ENCODE data around the gene PPP6R3. TPM values are rescaled to one million over a fixed set of nuclear protein-coding genes. Genes with fewer than 3 reads are reported as not detected.

Gene PPP6R3
- total and polyA plus RNA-seq, 2 donors (not counting 3 experiments of a cell fraction or from before 2014, with no cell fraction given) = 31.7 to 98.8 TPM

DNA sequence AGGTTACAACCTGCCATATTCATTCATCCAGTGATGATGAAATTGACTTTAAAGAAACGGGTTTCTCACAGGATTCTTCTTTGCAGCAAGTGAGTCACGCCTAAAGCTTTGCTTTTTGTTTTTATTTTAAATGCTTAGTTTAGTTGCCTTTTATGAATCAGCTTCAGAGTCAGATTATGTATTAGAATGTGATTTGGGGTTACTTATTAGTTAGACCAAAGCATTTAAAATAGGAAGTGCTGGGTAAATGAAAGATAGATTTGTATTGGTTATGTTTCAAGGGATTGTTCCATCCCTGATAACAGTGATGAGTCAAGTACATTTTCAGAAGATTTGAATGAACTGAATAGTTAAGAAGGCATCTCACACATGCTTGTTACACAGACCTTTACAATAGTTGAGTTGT, 122.5 kb downstream of the PPP6R3 start:
- Histone ChIP-seq H3K4me2 (ENCODE audit: insufficient read depth, low read length) (no peak overlapping the region), H3K4me1 (ENCODE audit: control insufficient read depth, extremely low read depth, insufficient read depth, low read length) (peaks cover 13% of the 10 kb centered on the region), H3K36me3 (ENCODE audit: control insufficient read depth in 2 of 2, extremely low read depth in 1 of 2, insufficient read depth in 2 of 2, low read length in 2 of 2) (peaks cover 13 to 14% of the 10 kb centered on the region in 2 experiments), H3K4me3 (replicated peaks in 1 of 3; ENCODE audit: insufficient read depth in 1 of 3, low read depth in 1 of 3, low read length in 3 of 3) (no peak overlapping the region), H4K20me1 (replicated peaks; ENCODE audit: control insufficient read depth, extremely low read depth, insufficient read depth, low read length) (no peaks in the 10 kb centered on the region), H2AFZ (ENCODE audit: low read depth, low read length) (no peak overlapping the region), H3K27me3 (ENCODE audit: control insufficient read depth in 2 of 2, insufficient read depth in 2 of 2, low read length in 2 of 2) (no peaks in the 10 kb centered on the region), H3K79me2 (ENCODE audit: control insufficient read depth, insufficient read depth, low read length) (peaks cover 10% of the 10 kb centered on the region), H3K9ac (replicated peaks; ENCODE audit: extremely low read depth, insufficient read depth, low read length) (no peak overlapping the region), H3K9me1 (replicated peaks; ENCODE audit: control insufficient read depth, extremely low read depth, insufficient read depth, low read length) (no peaks in the 10 kb centered on the region), H3K27ac (ENCODE audit: insufficient read depth, low read depth, low read length) (no peak overlapping the region), H3K9me3 (replicated peaks; ENCODE audit: control insufficient read depth, insufficient read depth, low read length) (no peaks in the 10 kb centered on the region)
- DNase-seq (ENCODE audit: low read depth, low spot score) (peak; percentile 43), FAIRE-seq (peak; percentile 8)
- ChIA-PET POLR2A (no interaction called here), CTCF (interaction anchor here (1.3 to 2.9 kb wide), 4 partner anchors 10 to 215 kb away, joined by 3 to 11 read pairs (median 4); no protein-coding TSS in a partner anchor)
- no TSS peak for BruUV-seq (replicated peaks)
- dilution Hi-C loops (cut with MboI; ENCODE audit: extremely low pct_ligation_motif_present, low sequenced_read_pairs) = no loop called here
- intact Hi-C loops (cut with micrococcal nuclease) = loop anchor here (5.0 kb wide), 1 partner anchor 121 kb away; the partner anchor contains the start of gene PPP6R3
- TF ChIP-seq POLR2A (IDR thresholded peaks at IDR 0.05; ENCODE audit: low read depth, low read length) (no peak), GATA2 (IDR thresholded peaks at IDR 0.05; ENCODE audit: insufficient read depth, insufficient read length, low read depth, low read length) (no peak), EZH2 (IDR thresholded peaks at IDR 0.05; ENCODE audit: borderline replicate concordance, low read depth, low read length, severe bottlenecking) (no peak), FOS (IDR thresholded peaks at IDR 0.05; ENCODE audit: borderline replicate concordance, insufficient read depth, low read length) (peak; percentile 50), POLR2AphosphoS5 (IDR thresholded peaks at IDR 0.05; ENCODE audit: insufficient read depth, low read depth, low read length) (no peak)
- TF ChIP-seq, protein P1, sequence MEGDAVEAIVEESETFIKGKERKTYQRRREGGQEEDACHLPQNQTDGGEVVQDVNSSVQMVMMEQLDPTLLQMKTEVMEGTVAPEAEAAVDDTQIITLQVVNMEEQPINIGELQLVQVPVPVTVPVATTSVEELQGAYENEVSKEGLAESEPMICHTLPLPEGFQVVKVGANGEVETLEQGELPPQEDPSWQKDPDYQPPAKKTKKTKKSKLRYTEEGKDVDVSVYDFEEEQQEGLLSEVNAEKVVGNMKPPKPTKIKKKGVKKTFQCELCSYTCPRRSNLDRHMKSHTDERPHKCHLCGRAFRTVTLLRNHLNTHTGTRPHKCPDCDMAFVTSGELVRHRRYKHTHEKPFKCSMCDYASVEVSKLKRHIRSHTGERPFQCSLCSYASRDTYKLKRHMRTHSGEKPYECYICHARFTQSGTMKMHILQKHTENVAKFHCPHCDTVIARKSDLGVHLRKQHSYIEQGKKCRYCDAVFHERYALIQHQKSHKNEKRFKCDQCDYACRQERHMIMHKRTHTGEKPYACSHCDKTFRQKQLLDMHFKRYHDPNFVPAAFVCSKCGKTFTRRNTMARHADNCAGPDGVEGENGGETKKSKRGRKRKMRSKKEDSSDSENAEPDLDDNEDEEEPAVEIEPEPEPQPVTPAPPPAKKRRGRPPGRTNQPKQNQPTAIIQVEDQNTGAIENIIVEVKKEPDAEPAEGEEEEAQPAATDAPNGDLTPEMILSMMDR (IDR thresholded peaks at IDR 0.05; ENCODE audit: extremely low read depth in 1 of 2, insufficient read depth in 1 of 2, low read depth in 1 of 2, low read length in 2 of 2) = no peak

Measured in endothelial cell of umbilical vein (primary cell).